ENCODE data around the gene ID3.

Gene ID3

DNA sequence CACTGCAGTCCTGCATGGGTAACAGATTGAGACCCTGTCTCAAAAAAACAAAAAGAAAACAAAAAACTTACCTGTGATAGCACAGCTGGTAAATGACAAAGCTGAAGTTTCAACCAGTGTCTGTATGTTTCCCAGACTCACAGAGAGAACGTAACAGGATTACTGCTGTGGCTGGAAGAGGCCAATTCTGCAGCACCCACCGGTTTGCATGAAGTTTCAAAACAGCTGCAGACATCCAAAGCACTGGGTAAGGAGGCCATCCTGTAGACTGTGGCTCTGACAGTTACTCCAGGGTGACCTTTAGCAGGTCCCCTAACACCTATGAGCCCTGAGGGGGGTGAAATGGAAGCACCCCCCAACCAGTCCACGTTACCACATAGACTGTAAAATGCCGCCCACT, 7.5 kb downstream of the ID3 start:
- Histone ChIP-seq H3K36me3 (peaks cover under 1% of the 10 kb centered on the region), H3K4me3 (ENCODE audit: low read depth, low read length) (no peak overlapping the region), H3K9me3 (no peaks in the 10 kb centered on the region), H3K27me3 (no peaks in the 10 kb centered on the region), H3K4me1 (peaks cover 38% of the 10 kb centered on the region)
- DNase-seq: no peak
- TF ChIP-seq, protein P1, sequence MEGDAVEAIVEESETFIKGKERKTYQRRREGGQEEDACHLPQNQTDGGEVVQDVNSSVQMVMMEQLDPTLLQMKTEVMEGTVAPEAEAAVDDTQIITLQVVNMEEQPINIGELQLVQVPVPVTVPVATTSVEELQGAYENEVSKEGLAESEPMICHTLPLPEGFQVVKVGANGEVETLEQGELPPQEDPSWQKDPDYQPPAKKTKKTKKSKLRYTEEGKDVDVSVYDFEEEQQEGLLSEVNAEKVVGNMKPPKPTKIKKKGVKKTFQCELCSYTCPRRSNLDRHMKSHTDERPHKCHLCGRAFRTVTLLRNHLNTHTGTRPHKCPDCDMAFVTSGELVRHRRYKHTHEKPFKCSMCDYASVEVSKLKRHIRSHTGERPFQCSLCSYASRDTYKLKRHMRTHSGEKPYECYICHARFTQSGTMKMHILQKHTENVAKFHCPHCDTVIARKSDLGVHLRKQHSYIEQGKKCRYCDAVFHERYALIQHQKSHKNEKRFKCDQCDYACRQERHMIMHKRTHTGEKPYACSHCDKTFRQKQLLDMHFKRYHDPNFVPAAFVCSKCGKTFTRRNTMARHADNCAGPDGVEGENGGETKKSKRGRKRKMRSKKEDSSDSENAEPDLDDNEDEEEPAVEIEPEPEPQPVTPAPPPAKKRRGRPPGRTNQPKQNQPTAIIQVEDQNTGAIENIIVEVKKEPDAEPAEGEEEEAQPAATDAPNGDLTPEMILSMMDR (IDR thresholded peaks at IDR 0.05; ENCODE audit: low read depth, low read length): no peak

- Histone ChIP-seq H3K9me3 (no peaks in the 10 kb centered on the region), H3K4me3 (ENCODE audit: low read depth, low read length) (no peak overlapping the region), H3K27me3 (no peaks in the 10 kb centered on the region), H3K36me3 (no peaks in the 10 kb centered on the region), H3K4me1 (peaks cover 27% of the 10 kb centered on the region)
- TF ChIP-seq, protein P1 (IDR thresholded peaks at IDR 0.05; ENCODE audit: low read depth, low read length): no peak
- DNase-seq: peak; percentile 39
Measured at GRCh38 chr1:23548704-23549143, 10.6 kb downstream of the ID3 start.

- no peaks in the 10 kb centered on the region for H3K36me3 ChIP-seq
- peaks cover 20% of the 10 kb centered on the region for H3K4me1 ChIP-seq
- DNase-seq: no peak
Measured at GRCh38 chr1:23546897-23547584, 12.3 kb downstream of the ID3 start.

GRCh38 chr1:23545851-23546250, 13.4 kb downstream of the ID3 start:
- DNase-seq: no peak
- TF ChIP-seq, protein P1 (IDR thresholded peaks at IDR 0.05; ENCODE audit: low read depth, low read length): no peak
- Histone ChIP-seq H3K4me1 (peaks cover 8% of the 10 kb centered on the region), H3K4me3 (ENCODE audit: low read depth, low read length) (no peak overlapping the region), H3K36me3 (no peaks in the 10 kb centered on the region), H3K27me3 (no peaks in the 10 kb centered on the region), H3K9me3 (no peaks in the 10 kb centered on the region)

More at GRCh38 chr1:23546897-23547584, 12.3 kb downstream of the ID3 start:
- no peak overlapping the region for H3K4me3 ChIP-seq (ENCODE audit: low read depth, low read length)
- H3K27me3 ChIP-seq: no peaks in the 10 kb centered on the region
- H3K9me3 ChIP-seq: no peaks in the 10 kb centered on the region
- TF ChIP-seq, protein P1 (IDR thresholded peaks at IDR 0.05; ENCODE audit: low read depth, low read length): no peak

GRCh38 chr1:23544444-23545389, 14.6 kb downstream of the ID3 start:
- TF ChIP-seq, protein P1 (IDR thresholded peaks at IDR 0.05; ENCODE audit: low read depth, low read length): peak; percentile 82
- peaks cover 5% of the 10 kb centered on the region for H3K4me1 ChIP-seq
- H3K9me3 ChIP-seq: no peaks in the 10 kb centered on the region
- no peaks in the 10 kb centered on the region for H3K36me3 ChIP-seq
- no peak overlapping the region for H3K4me3 ChIP-seq (ENCODE audit: low read depth, low read length)
- DNase-seq: peak; percentile 65
- H3K27me3 ChIP-seq: no peaks in the 10 kb centered on the region
